ENCODE results near the gene CCBE1.
"Not testable (repeated sequence)": the region's sequence is repeated elsewhere in the genome, so short reads cannot be mapped to it uniquely, and the experiment has no call there.

The CCBE1 gene

DNA sequence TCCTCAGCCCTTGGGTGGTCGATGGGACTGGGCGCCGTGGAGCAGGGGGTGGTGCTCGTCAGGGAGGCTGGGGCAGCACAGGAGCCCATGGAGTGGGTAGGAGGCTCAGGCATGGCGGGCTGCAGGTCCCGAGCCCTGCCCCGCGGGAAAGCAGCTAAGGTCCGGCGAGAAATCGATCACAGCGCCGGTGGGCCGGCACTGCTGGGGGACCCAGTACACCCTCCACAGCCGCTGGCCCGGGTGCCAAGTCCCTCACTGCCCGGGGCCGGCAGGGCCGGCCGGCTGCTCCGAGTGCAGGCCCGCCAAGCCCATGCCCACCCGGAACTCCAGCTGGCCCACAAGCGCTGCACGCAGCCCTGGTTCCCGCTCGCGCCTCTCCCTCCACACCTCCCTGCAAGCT, 16.9 kb upstream of the CCBE1 start:
- DNase-seq = not testable (repeated sequence)

DNA sequence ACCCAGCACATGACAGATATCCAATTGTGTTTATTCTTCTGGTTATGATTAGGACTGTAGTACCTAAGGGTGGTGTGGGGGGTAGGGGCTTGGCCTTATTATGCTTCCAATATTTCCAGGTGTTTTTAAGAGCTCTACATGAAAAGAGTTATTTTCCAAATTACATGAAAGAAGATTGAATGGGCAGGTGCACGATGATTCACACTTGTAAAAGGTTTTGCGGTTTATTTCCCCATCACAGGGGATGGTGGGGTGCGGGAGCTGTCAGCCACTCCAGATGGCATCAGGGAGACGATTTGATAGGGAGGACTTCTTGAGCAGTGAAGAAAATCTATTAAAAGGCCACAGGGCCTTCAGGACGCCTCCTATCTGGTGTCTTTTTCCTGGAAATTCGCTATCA, 15.1 kb upstream of the CCBE1 start:
- peak; percentile 19 for DNase-seq

DNA sequence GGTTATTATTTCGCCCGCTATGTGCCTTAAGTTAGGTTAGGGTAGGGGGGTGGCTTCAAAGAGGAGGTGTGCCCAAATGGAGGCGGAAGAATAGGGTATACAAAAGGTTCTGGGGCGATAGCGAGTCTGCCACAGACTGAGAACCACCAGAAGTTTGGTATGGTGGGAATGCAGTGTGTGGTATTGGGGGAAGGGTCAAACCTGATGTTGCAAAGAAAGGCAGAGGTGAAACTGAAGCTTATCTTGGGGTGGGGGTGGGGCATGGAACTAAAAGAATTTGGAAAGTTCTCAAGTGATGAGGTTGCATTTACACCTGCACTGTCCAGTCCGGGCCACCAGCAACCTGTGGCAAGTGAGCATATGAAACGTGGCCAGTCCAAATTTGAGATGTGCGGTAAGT, 11.8 kb upstream of the CCBE1 start:
- DNase-seq = no peak

DNA sequence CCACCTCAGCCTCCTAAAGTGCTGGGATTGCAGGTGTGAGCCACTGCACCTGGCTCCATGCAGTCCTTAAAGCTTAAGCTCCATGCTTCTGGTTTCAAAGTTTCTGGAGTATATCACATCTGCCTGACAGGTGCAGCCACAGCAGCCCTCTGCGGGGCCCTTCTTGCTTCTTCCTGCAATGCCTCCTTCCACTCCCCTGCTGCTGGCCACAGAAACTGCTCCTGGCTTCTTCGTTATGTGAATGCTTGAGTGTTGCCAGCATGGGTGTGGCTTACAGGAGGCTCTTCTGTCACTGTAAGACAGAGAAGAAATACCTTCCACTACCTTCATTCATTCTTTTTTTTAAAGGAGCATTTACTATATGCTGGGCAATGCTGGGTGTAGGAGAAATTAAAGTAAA, 10.1 kb upstream of the CCBE1 start:
- DNase-seq = peak; percentile 68

DNA sequence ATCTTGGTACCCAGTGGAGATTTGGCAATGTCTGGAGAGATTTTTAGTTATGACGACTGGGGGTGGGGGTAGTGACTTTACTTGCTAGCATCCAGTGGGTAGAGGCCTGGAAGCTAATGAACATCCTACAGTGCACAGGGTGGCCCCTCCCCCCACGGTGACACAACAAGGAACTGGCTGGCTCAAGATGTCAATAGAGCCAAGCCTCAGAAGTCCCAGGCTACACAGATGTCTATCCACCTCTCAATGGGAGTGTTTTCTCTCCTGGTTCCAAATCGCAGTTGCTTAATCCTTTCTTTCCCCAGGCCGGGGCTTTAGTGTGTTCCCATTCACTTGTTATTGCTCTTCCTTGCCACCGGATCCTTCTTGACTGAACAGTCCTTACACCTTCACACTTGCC, 9.3 kb upstream of the CCBE1 start:
- DNase-seq = no peak

DNA sequence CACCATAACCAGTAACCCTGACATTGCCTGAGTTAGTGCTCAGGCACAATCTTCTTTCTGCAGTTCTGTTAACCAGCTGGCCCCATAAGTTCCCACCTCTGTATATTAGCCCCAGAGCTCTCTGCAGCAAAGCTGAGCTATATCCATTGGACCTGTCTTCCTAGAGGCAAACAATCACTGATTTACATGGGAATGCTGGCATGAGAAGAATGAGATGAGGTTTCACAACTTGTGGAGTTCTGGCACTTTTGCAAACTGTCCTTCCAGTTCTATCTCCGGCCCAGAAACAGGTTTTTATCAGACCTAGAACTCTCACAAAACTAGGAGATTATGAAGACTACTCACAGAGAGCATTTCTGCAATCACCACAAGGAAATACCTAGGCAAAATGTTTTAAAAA, 7.9 kb upstream of the CCBE1 start:
- DNase-seq = no peak

DNA sequence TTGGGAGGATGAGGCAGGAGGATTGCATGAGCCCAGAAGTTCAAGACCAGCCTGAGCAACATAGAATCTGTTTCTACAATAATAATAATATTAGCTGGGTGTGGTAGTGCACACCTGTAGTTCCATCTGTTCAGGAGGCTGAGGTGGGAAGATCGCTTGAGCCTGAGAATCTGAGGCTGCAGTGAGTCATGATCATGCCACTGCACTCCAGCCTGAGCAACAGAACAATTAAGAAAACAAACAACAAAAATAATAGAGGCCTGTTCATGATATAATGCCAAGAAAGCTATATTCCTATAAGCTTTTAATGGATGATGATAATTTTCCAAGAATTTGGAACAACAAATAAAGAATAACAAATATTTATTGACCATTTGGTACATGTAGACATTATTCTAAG, 6.9 kb upstream of the CCBE1 start:
- DNase-seq = no peak

DNA sequence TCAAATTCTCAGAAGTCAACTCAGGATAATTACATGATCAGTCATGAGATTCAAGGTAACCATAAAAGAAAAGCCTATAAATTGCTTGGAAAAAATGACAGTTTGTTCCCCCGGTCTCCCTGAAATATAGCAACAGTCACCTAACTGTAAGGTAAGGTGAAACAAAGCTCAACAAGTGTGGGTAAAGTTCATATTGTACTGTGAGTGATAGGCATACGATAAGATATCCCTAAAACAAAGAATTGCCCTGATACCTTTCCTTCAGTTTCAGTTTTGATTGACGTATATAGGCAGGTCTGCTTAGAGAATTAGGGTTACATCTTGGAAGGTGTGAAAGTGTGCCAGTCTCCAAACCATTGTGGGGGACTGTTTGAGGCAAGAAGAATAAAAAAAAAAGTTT, 4.0 kb upstream of the CCBE1 start:
- DNase-seq = no peak

DNA sequence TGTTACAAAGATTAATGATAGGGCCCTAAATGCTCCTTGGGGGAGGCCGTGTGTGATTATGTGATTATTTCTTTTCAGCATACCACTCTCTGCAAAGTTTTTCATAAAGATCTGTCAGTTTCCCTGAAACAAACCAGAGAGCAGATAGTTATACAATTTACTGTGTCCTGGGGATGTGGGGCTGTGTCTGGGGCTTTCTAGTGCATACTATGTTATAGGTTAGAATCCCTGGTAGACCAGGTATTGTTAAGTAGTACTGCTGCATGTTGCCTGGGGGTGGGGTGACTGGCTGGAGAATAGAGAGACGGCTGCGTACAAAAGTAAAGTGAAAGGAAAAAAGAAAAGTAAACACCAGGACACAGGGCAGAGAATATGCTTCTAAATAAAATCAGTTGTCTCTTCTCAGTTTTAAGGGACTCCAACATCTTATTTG, 3.3 kb upstream of the CCBE1 start:
- DNase-seq = no peak

DNA sequence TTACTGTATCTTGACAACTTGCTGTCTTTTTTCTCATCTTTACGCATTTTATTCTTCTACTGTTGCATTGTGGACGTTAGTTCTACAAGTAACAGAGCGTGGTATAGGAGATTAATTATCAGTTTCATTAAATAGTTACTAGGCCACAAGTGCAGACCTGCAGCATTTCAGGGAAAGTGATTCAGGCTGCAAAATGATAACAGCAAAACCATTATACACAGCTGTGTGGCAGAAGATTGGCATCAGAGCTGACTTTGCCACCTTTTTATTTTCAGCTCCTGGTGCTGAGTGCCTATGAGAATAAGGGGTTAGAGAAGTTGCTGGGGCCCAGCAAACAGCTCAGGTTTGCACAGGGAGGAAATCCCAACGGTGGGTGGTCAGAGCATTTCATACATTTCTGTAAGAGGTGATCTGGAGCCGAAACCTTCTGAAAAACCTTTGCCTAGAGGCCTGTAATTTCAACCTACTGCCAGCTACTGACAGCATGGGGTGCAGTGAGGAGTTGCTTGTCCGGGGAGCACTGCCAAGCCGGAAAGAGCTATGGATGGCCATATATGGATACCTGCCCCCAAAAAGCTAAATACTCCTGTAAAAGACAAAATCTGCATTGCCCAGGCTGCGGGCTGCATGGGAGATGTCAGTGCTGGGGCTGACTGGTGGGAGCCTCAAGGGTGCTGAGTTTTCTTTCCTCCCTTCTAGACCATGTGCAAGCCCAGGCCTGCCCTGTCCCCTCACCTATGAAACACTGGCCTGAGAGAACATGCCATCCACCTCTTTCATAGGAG, 2.7 kb upstream of the CCBE1 start:
- no peak for DNase-seq

DNA sequence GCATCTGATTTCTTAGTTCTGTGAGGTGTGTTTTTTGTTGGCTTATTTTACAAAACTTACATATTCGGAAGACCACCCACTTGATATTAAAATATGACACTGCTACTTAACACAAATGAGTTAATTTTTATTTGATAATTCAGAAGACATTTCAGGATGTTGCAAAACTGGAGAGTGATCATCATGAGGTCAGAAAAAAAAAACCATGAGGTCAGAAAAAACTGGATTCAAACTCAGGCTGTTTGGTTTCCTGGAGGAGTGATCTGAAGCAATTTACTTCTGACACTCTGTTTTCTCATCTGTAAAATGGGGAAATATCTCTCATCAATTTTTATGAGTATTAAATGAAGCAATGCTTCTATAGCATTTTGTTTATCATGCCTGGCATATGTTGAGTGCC, 1.8 kb upstream of the CCBE1 start:
- no peak for DNase-seq

DNA sequence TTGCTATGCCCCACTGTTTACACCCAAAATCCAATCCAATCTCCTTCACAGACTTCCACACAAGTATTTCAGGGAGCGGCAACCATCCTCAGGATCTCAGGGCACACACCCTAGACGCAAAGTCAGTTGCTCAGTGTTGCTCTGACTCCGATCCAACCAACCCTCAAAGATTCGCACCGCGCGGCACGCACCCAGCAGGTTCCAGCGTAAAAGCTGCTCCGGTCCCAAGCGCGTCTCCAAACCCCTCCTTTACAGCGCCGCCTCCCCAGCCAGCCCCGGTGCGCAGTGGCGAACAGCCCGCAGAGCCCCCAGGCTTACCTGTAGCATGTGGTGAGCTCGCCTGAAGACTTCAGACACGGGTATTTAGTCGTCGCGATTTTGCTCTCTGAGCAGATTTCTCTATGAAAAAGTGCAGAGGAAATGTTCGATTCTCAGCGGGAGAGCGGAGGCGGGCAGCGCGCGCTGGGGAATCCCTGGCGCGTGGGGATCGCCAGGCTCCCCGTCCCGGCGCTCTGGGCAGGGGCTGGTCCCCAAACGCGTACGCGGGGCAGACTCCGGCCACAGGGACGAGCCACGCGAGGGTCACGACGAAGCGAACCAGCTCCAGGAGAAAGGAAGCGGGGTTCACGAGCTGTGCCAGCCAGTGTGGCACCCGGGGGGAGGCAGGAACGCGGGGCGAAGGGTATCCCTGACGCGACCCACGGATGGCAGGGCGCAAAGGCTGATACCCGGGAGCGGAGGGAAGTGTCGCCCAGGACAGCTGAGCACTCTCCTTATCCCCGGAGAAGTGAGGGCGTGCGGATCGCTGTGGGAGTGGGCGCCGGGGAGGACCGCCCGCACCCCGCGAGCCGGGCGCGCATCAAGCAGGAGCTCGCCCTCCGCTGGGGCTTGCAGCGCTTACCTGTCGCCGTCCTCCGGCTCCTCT, 650 bp downstream of the CCBE1 start:
- no peak for DNase-seq

DNA sequence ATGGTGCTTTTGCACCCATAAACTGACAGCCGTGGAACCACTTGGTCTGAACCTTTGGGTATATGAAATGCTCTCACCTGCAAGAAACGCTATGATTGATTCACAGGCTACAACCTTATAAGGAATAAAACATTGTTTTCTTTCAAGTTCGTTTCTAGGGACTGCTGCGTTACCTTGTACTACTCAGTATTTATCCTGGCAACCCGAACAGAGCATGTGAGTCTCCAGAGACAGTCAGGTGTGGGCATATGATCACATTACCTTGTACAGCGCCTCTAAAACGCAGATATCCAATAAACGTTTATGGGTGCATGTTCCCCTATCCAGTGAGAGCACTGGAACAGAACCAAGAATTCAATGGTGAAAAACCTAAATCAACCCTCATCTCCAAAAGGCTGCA, 1.7 kb downstream of the CCBE1 start:
- DNase-seq = no peak

DNA sequence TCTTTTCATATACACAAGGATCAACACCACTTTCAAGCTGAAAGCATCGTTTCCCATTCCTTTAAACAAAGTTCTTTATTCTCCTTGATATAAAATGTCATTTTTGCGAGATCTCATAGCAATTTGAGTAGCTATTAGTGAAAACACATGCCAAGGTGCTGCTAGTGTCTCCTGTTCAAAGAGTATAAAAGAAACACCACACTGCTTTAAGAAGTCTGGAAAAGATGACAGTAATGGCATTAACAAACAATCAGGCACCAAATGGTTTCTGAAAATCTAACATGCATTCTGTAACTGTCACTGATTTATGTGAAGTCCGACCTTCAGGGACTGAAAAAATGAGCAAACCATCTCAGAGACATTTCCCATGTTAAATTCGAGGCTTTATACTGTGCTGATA, 2.4 kb downstream of the CCBE1 start:
- no peak for DNase-seq

DNA sequence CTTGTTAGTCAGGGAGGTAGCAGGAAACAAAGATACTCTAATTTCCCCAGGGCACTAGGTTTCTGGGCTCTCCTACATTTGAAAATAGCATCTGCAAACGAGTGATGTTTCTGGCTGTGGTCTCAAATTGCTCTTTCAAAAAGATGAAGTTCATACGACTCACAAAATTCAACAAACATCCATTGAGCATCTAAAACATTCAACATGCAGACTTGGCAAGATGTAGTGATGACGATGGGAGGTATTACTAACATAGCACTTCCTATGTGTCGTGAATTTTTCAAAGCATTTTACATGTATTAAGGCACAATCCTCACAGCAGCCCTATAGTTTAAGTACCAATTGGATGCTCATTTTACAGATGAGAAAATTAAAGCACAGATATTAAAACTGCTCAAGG, 5.2 kb downstream of the CCBE1 start:
- DNase-seq = no peak

DNA sequence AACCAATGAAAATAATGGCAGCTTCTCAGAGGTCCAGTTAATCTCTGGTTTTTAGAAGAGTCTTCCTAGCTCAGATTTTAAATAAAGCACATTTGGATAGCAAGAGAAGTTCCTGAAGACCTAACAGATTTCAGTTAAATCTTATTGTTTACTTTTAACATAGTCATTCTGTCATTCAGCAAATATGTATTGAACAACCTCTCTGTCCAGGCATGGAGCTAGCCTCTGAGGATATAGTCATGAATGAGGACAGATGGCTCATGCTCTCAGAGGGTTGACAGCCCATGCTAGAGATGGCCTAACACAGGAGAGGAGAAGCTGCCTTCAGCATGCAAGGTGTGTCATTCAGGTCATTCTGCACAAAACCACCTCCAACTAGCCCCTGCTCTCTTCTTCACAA, 6.2 kb downstream of the CCBE1 start:
- no peak for DNase-seq

DNA sequence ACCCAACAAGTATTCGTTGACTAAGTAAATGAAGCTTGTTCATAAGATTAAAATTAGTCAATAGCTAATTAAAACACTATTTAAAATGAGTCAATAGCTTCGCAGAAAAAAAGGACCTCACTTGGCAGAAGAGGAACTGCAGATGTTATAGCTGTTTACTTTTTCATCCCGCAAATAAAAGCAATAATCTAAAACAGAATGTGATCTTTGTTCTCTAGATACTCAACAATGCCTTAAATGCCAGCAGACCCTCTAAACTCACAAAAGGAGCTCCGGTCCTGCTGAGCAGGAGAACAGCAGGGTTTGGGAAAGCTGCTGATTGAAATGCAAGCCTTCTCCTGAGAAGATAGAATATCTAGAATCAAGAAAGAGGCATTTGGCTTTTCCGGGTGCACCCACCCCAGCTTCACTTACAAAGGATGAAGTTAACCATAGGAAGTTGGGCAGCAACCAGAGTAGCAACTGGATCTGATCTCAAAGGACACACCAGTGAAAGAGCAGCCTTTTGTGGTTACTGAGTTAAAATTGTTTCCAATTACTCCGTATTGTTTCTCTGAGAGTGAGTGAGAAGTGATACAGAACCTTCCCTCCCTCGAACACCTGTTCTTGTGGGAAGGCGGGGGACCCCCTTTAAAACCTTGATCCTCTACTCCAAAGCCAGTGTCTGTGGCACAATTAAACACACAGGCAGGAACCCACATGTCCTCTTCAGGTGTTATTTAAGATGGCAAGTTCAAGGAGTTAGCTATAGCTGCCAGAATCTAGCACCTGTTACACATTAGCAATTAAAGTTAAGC, 6.8 kb downstream of the CCBE1 start:
- peak; percentile 11 for DNase-seq

DNA sequence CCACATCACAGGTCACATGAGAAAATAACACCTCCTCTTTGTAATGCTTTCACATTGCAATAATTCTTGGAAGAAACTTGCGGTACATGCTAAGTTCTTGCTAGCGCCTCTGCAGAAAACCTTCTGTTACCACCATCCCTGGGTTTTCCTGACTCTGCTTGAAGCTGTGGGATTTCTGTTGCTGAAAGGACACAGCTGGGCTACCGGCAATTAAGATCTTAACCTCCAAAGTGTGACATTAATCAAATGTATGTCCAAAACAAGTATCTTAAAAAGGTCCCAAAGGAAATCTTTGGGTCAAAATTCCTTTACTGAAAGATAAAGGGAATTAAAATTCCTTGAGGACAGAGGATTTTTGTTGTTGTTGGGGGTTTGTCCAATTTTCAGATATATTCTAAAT, 7.5 kb downstream of the CCBE1 start:
- no peak for DNase-seq

DNA sequence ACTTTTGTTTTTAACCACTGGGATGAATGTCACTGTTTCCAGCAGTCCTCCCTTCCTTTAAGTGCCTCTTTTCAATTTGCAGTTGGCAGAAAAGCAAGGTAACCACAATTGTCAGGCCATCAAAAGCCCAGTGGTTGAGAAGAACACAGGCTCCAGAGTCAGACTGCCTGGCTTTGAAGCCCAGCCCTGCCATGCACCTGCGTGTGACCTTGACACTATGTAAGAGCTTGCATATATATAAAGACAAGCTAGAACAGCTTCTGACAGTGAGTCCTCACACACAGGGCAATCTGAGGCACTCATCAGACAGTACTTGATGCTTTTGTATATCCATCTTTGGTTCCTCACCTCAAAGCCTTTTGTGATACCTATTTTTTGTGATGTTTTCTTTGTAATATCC, 11.0 kb downstream of the CCBE1 start:
- DNase-seq = peak; percentile 26

DNA sequence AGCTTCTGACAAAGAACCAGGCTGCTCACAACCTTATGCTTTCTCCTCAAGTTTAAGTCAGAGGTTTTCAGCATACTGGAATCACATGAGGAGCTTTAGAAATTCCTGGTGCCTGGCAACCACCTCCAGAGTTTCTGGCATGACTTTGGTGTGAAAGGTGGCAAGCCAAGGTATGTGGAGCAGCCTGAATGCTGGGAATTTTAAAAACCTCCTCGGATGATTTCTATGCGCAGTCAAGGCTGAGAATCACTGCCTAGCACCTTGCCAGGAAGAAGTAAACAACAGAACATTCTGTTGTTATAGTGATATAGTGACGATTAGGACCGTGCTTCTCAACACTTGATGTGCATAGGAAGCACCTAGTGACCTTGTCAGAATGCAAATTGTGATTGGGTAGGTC, 11.7 kb downstream of the CCBE1 start:
- no peak for DNase-seq

DNA sequence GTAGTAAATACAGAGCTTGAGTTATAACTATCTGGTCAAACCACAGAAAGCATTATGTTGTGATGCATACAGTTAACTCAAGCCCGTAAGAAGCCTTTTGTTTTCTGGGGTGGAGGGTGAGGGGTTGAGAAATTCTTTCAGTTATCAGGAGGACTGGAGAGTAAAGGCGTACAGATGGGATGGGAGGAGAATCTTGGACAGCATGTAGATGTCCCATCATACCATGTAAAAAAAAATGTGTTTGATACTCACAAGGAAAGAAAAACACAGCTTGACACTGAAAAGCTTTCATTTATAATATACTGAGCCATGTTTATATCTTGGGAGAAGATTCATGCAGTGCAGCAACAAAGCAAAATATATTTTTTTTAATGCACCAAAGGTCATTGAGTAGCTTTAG, 12.4 kb downstream of the CCBE1 start:
- no peak for DNase-seq

DNA sequence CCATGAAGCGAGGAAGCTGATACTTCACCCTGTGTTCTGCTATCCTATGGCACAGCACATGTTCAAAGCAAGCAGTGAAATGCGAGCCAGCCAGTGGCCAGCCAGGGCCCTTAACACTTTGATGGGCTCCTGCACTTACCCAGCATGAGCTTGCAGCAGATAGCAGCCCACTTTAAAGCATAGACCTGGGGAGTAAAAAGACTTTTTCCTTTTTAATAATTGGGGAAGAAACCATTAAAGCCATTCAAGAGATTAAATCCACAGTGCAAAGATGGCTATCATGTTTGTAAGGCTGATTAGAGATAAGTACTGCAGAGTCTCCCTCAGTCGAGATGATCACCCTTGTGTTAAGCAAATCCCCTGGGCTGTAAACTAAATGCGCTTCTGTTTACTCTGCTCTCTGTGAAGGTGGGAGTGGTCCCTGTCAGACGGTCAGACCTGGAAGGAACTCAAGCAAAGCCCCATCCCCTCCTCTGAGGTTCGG, 15.7 kb downstream of the CCBE1 start:
- DNase-seq = no peak

DNA sequence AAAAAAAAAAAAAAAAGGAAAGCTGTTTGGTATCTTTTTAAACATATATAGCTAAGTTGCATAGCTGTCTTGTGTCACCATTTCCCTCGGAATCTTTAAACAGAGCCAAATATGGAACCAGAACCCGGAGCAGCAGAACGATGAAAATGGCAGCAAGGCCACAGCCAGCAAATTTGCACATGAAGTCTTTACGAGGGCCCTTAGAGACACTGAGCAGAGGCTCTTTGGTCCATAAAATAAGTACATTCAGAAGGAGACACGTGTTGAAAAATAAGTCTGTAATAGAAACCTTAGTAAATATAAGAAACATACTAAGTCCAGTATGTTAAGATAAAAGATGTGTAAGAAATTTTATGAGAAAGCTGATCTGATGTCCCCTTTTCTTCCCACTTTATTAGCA, 16.2 kb downstream of the CCBE1 start:
- no peak for DNase-seq
